K562 (cell line): ENCODE results near the gene MAP3K7CL. TPM values are rescaled to one million over a fixed set of nuclear protein-coding genes. Genes with fewer than 3 reads are reported as not detected.

Experiments
- ATAC-seq: fragments of 200-7000 bp; cut with Tn5 transposase; 3 replicates; pipeline ENCODE4 v1.9.1; 2020; ENCODE audit warnings: moderate library complexity
- BruUV-seq: library from RNA; stranded (reverse); fragments of 400-500 nt; replicated peaks from 2 replicates; lab custom pipeline; 2021; lab: Mats Ljungman, UMichigan
- CTCF ChIA-PET: fragments of 300-600 bp; formaldehyde crosslinking; extraction: SDS; loops from one replicate; lab custom pipeline; 2021; ENCODE audit warnings: low intra/inter-chr PET ratio; lab: Yijun Ruan, JAX
- POLR2A ChIA-PET: fragments of 300-600, 350-650 bp; sonication (Branson Sonifier 250); formaldehyde crosslinking; extraction: SDS; loops from one replicate; lab custom pipeline; 2021; ENCODE audit warnings: antibody characterized with exemption, inconsistent platforms; lab: Yijun Ruan, JAX
- DNase-seq, 4 experiments: peaks; one replicate each; pipeline versions ENCODE4 v3.0.0 to v3.0.0-alpha.2; 2011 to 2018; ENCODE audit warnings: low spot score in 3 of 4, mixed read lengths in 3 of 4; ENCODE audit errors: extremely low read depth in 1 of 4
- FAIRE-seq: peaks from 2 replicates; lab custom pipeline; 2011; peaks lifted over from hg19 to GRCh38; lab: Jason Lieb, UNC
- H2AFZ ChIP-seq: 2 replicates; pipeline ENCODE4 v1.6.0; 2011; ENCODE audit warnings: low read depth, low read length, control low read depth, inconsistent platforms
- H3K27ac ChIP-seq: fragments of 200-600 bp; 3 replicates; pipeline ENCODE4 v1.8.0; 2011; ENCODE audit warnings: low read depth, mild to moderate bottlenecking, control low read depth, inconsistent platforms, low read length, moderate library complexity, mixed read lengths; ENCODE audit errors: extremely low read depth
- H3K27me3 ChIP-seq, 2 experiments: fragments of 300-600 bp in 1 of 2; 2 replicates in 1 of 2; 3 replicates in 1 of 2; pipeline versions ENCODE4 v1.6.0 to v1.8.0; 2011; ENCODE audit warnings: inconsistent platforms in 2 of 2, low read length in 2 of 2, mild to moderate bottlenecking in 1 of 2, mixed read lengths in 1 of 2, moderate library complexity in 1 of 2; ENCODE audit not compliant: control insufficient read depth in 2 of 2, insufficient read depth in 2 of 2
- H3K36me3 ChIP-seq: fragments of 300-600 bp; 3 replicates; pipeline ENCODE4 v1.8.0; 2011; ENCODE audit warnings: mild to moderate bottlenecking, low read length, inconsistent platforms; ENCODE audit not compliant: control insufficient read depth, insufficient read depth
- H3K4me1 ChIP-seq, 2 experiments: fragments of 200-600 bp in 1 of 2; replicated peaks in 1 of 2; 2 replicates in 1 of 2; 3 replicates in 1 of 2; pipeline versions ENCODE4 v1.5.1 to v1.8.0; 2011; ENCODE audit warnings: inconsistent platforms in 2 of 2, low read length in 2 of 2, mild to moderate bottlenecking in 1 of 2, mixed read lengths in 1 of 2, moderate library complexity in 1 of 2; ENCODE audit not compliant: control insufficient read depth in 2 of 2, insufficient read depth in 2 of 2
- H3K4me2 ChIP-seq: 2 replicates; pipeline ENCODE4 v1.6.1; 2011; ENCODE audit warnings: low read length, control low read depth, inconsistent platforms, mixed read lengths; ENCODE audit not compliant: insufficient read depth
- H3K4me3 ChIP-seq: fragments of 200-600 bp; sonication (generic), shearing (Covaris generic); 2 replicates; pipeline ENCODE4 v1.5.1; 2016; ENCODE audit warnings: control low read depth, inconsistent platforms
- H3K79me2 ChIP-seq: fragments of 200-600 bp; 3 replicates; pipeline ENCODE4 v1.8.0; 2011; ENCODE audit warnings: low read length, inconsistent platforms; ENCODE audit not compliant: control insufficient read depth, insufficient read depth
- H3K9ac ChIP-seq, 2 experiments: 2 replicates each; pipeline versions ENCODE4 v1.6.0 to v1.6.1; 2011; ENCODE audit warnings: low read depth in 2 of 2, low read length in 2 of 2, control low read depth in 1 of 2, inconsistent platforms in 1 of 2, mild to moderate bottlenecking in 1 of 2, mixed read lengths in 1 of 2; ENCODE audit not compliant: insufficient read depth in 1 of 2
- H3K9me1 ChIP-seq: one replicate; pipeline ENCODE4 v1.6.0; 2011; ENCODE audit warnings: inconsistent platforms, mild to moderate bottlenecking, low read length, moderate library complexity; ENCODE audit not compliant: control insufficient read depth, insufficient read depth
- H3K9me3 ChIP-seq: replicated peaks from 2 replicates; pipeline ENCODE4 v1.5.1; 2011; ENCODE audit warnings: low read depth, low read length, inconsistent platforms; ENCODE audit not compliant: control insufficient read depth, insufficient read depth
- H4K20me1 ChIP-seq: replicated peaks from 2 replicates; pipeline ENCODE4 v1.6.1; 2011; ENCODE audit warnings: low read length, inconsistent platforms, mixed read lengths; ENCODE audit not compliant: control insufficient read depth, insufficient read depth
- CEBPG ChIP-seq, 3 experiments: fragments of 200-800 bp in 1 of 3; sonication (Bioruptor generic) in 1 of 3; sonication (generic) in 1 of 3; formaldehyde crosslinking in 1 of 3; IDR thresholded peaks in 2 of 3; conservative IDR thresholded peaks in 1 of 3; 2 replicates each; pipeline versions ENCODE4 v1.6.1 to v1.8.0; 2016 to 2022; ENCODE audit warnings: missing compliant biosample characterization in 2 of 3, missing genetic modification characterization in 2 of 3, mild to moderate bottlenecking in 1 of 3, missing genetic modification reagents in 1 of 3
- FOXJ2 ChIP-seq: fragments of 200-800 bp; sonication (Bioruptor generic); IDR thresholded peaks from 2 replicates; pipeline ENCODE4 v1.6.1; 2016; ENCODE audit warnings: missing genetic modification characterization, missing compliant biosample characterization
- HNRNPL ChIP-seq: fragments of 200-400 bp; formaldehyde crosslinking; IDR thresholded peaks from 2 replicates; pipeline ENCODE4 v1.6.1; 2017; ENCODE audit warnings: low read depth, mild to moderate bottlenecking, low read length
- NKRF ChIP-seq: fragments of 450-650 bp; IDR thresholded peaks from 2 replicates; pipeline ENCODE4 v1.6.1; 2016; ENCODE audit warnings: borderline replicate concordance
- NUFIP1 ChIP-seq: fragments of 450-650 bp; IDR thresholded peaks from 2 replicates; pipeline ENCODE4 v1.6.1; 2018; ENCODE audit not compliant: partially characterized antibody
- PHF8 ChIP-seq: fragments of 200-600 bp; sonication (generic); IDR thresholded peaks from 2 replicates; pipeline ENCODE4 v1.6.1; 2012; ENCODE audit warnings: mixed run types, mild to moderate bottlenecking, inconsistent platforms, low read length, moderate library complexity, borderline replicate concordance
- WGBS: fragments of 100-300 bp; shearing (Covaris generic); methylation state at CpG from one replicate; pipeline ENCODE4 v1.1.6; 2016; ENCODE audit warnings: low coverage, mixed read lengths; ENCODE audit not compliant: insufficient coverage; ENCODE audit errors: missing lambda C conversion rate; 5-methylcytosine and 5-hydroxymethylcytosine counted together
- in situ Hi-C: fragments of 300-500 bp; cut with MboI; formaldehyde crosslinking; loops from 4 replicates; pipeline ENCODE4 v1.15.0; 2018; ENCODE audit warnings: inconsistent platforms, mixed read lengths
- intact Hi-C: fragments of 100-400 bp; cut with micrococcal nuclease; formaldehyde crosslinking; loops from 2 replicates; pipeline ENCODE4 v1.14.2; 2022
- polyA plus RNA-seq, 8 experiments: library from polyadenylated mRNA; depleted of rRNA in 4 of 8; stranded (reverse) in 5 of 8; unstranded in 3 of 8; fragments of >200 nt; fragmentation: Nextera tagmentation in 2 of 8; fragmentation: Illumina TruSeq in 1 of 8; extraction: Ambion mirVana in 2 of 8; extraction: Trizol in 1 of 8; gene quantifications; 2 replicates each; pipeline versions ENCODE4 v1.2.1 to v1.2.3, GENCODE V29; 2011 to 2014; ENCODE audit warnings: inconsistent platforms in 1 of 8, missing spikeins in 1 of 8
- total RNA-seq, 7 experiments: library from RNA; depleted of rRNA in 6 of 7; stranded (reverse); fragments of >200 nt in 6 of 7; fragmentation: Illumina TruSeq in 2 of 7; extraction: Trizol in 2 of 7; gene quantifications; 2 replicates each; pipeline versions ENCODE4 v1.2.1 to v1.2.3, GENCODE V29; 2011 to 2021; ENCODE audit warnings: low replicate concordance in 1 of 7
- TF ChIP-seq, protein P1 (sequence below): fragments of 250-450 bp; sonication (Bioruptor Pico); IDR thresholded peaks from 2 replicates; pipeline ENCODE4 v1.8.0; 2022; ENCODE audit warnings: moderate library complexity, mild to moderate bottlenecking, inconsistent platforms

The MAP3K7CL gene
- total and polyA plus RNA-seq, 9 of the 15 experiments (the other 6 are each of a cell fraction or from before 2014, with no cell fraction given), result 0.13 to 0.15 (median 0.14) TPM; not detected in 6

DNA sequence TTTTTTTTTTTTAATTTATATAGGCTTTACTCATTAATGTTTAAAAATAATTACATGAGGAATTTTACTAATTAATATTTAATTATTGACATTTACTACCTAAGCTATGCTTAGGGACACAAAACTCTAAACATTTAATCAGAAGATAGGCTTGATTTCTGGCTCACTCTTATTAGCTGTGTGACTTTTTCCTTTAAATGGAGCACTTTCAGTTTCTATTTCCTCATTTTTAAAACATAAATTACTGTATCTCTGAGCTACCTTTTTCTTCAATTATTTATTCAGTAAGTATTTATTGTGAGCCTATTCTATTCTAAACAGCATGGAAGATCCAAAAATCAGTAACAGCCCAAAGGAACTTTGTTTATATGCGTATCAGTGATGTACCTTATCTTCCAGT lies 40.5 kb downstream of the MAP3K7CL start:
- H3K4me1 ChIP-seq, result no peaks in the 10 kb centered on the region
- no peak for TF ChIP-seq PHF8
- no peaks in the 10 kb centered on the region for H3K9me1 ChIP-seq
- intact Hi-C loops (no loop called here), in situ Hi-C loops (no loop called here)
- no TSS peak for BruUV-seq
- ChIA-PET POLR2A (no interaction called here), CTCF (no interaction called here)
- no peak overlapping the region for H3K27ac ChIP-seq
- WGBS, result 24% methylated on average over 1 of the region's 1 CpG
- no peak overlapping the region for H2AFZ ChIP-seq
- no peaks in the 10 kb centered on the region for H3K36me3 ChIP-seq
- ATAC-seq (no peak), FAIRE-seq (peak; percentile 51), DNase-seq (no peak)
- H3K9ac ChIP-seq, result no peak overlapping the region
- no peak overlapping the region for H3K4me2 ChIP-seq
- H4K20me1 ChIP-seq, result no peaks in the 10 kb centered on the region
- no peak overlapping the region for H3K4me3 ChIP-seq
- H3K27me3 ChIP-seq, result peaks cover 3 to 10% of the 10 kb centered on the region in 2 experiments; a peak in 4 of 5 replicates
- no peaks in the 10 kb centered on the region for H3K9me3 ChIP-seq
- no peaks in the 10 kb centered on the region for H3K79me2 ChIP-seq

- intact Hi-C loops (no loop called here), in situ Hi-C loops (no loop called here)
- ATAC-seq, result no peak
- 4% methylated on average over 1 of the region's 1 CpG for WGBS
- Histone ChIP-seq H3K36me3 (no peaks in the 10 kb centered on the region), H3K79me2 (no peaks in the 10 kb centered on the region), H3K9me3 (no peaks in the 10 kb centered on the region), H3K27me3 (peaks cover 6 to 14% of the 10 kb centered on the region in 2 experiments; a peak in 4 of 5 replicates), H4K20me1 (no peaks in the 10 kb centered on the region), H3K9me1 (no peaks in the 10 kb centered on the region), H2AFZ (no peak overlapping the region), H3K4me2 (no peak overlapping the region), H3K4me1 (no peaks in the 10 kb centered on the region), H3K9ac (no peak overlapping the region), H3K4me3 (no peak overlapping the region), H3K27ac (no peak overlapping the region)
- DNase-seq, result no peak
- no peak for TF ChIP-seq NKRF
- no peak for TF ChIP-seq CEBPG (CRISPR knock-in tag; IDR thresholded peaks at IDR 0.05)
- 0 out of 4 replicates have a peak, but pooled peaks of 1 of the 2 experiments have one; percentile 30 for TF ChIP-seq CEBPG (tag; conservative IDR thresholded peaks at IDR 0.05 in 1 of 2, IDR thresholded peaks at IDR 0.05 in 1 of 2)
- TF ChIP-seq FOXJ2 (tag), result peak; percentile 69; the same call in 1 of the 2 replicates
- TF ChIP-seq NUFIP1, result no peak
- TF ChIP-seq HNRNPL, result no peak
- TF ChIP-seq, protein P1, sequence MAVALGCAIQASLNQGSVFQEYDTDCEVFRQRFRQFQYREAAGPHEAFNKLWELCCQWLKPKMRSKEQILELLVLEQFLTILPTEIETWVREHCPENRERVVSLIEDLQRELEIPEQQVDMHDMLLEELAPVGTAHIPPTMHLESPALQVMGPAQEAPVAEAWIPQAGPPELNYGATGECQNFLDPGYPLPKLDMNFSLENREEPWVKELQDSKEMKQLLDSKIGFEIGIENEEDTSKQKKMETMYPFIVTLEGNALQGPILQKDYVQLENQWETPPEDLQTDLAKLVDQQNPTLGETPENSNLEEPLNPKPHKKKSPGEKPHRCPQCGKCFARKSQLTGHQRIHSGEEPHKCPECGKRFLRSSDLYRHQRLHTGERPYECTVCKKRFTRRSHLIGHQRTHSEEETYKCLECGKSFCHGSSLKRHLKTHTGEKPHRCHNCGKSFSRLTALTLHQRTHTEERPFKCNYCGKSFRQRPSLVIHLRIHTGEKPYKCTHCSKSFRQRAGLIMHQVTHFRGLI (CRISPR knock-in tag), result no peak
- no peak for FAIRE-seq
- BruUV-seq, result no TSS peak
- CTCF ChIA-PET, result interaction anchor here (0.6 kb wide), 1 partner anchor 9 kb away, joined by 3 read pairs; no protein-coding TSS in a partner anchor
- POLR2A ChIA-PET, result no interaction called here
These were observed 41.8 kb downstream of the MAP3K7CL start for GRCh38 chr21:29172282-29172681.
